Peyer's patch (tissue), 4 donors: ENCODE data around the gene GLRX5. TPM values are rescaled to one million over a fixed set of nuclear protein-coding genes. Genes with fewer than 3 reads are reported as not detected.

Experiments used
- DNase-seq, 3 donors: peaks; one replicate each; pipeline ENCODE4 v3.0.0-alpha.2; 2017 to 2019
- H3K27ac ChIP-seq, 4 donors: fragments of 200-600 bp; sonication (generic); one replicate each; pipeline ENCODE4 v1.5.1; 2016 to 2019
- H3K27me3 ChIP-seq, 2 donors: fragments of 200-600 bp; sonication (generic); one replicate each; pipeline ENCODE4 v1.5.1; 2019
- H3K36me3 ChIP-seq, 3 donors: fragments of 200-600 bp; sonication (generic); one replicate each; pipeline ENCODE4 v1.5.1; 2016 to 2019
- H3K4me1 ChIP-seq, 4 donors: fragments of 200-600 bp; sonication (generic); one replicate each; pipeline ENCODE4 v1.5.1; 2016 to 2019
- H3K4me3 ChIP-seq, 4 donors: fragments of 200-600 bp; sonication (generic); 1 replicate in 3 of 4; 2 replicates in 1 of 4; pipeline ENCODE4 v1.5.1; 2016 to 2019; ENCODE audit warnings: mild to moderate bottlenecking in 1 of 4
- H3K9me3 ChIP-seq, 4 donors: fragments of 200-600 bp; sonication (generic); one replicate each; pipeline ENCODE4 v1.5.1; 2016 to 2019; ENCODE audit warnings: mild to moderate bottlenecking in 1 of 4
- CTCF ChIP-seq, 6 experiments: fragments of 450-650 bp in 4 of 6; fragments of 200-600 bp in 2 of 6; sonication (generic) in 1 of 6; IDR thresholded peaks; one replicate each; pipeline ENCODE4 v1.5.1; 2017 to 2019; ENCODE audit warnings: antibody characterized with exemption in 6 of 6, mild to moderate bottlenecking in 3 of 6, moderate library complexity in 1 of 6
- POLR2A ChIP-seq, 2 donors: fragments of 450-650 bp; IDR thresholded peaks; one replicate each; pipeline ENCODE4 v1.5.1; 2017; ENCODE audit warnings: antibody characterized with exemption in 2 of 2, mild to moderate bottlenecking in 2 of 2, moderate library complexity in 2 of 2
- total RNA-seq, 4 donors: library from RNA; depleted of rRNA; stranded (reverse); fragments of >200 nt; gene quantifications; one replicate each; pipeline ENCODE4 v1.1.0, GENCODE V29; 2016

Gene GLRX5
- total RNA-seq, 4 donors from 2014 or later: 24.8 to 42.7 (median 29.5) TPM

GRCh38 chr14:95527387-95528002, 7.4 kb upstream of the GLRX5 start:
- H3K36me3 ChIP-seq: peaks cover 0 to 3% (median 0%) of the 10 kb centered on the region in 3 donors
- H3K27ac ChIP-seq: peak overlapping the region in 2 of 4 donors; percentile 27 to 45
- H3K4me1 ChIP-seq: peaks cover 0 to 52% (median 1%) of the 10 kb centered on the region in 4 donors
- DNase-seq: peak in 2 of 3 donors; percentile 72 to 83
- TF ChIP-seq CTCF (IDR thresholded peaks at IDR 0.05) (peak; percentile 56 to 84 (median 82)), POLR2A (IDR thresholded peaks at IDR 0.05) (no peak)
- no peaks in the 10 kb centered on the region for H3K27me3 ChIP-seq
- H3K9me3 ChIP-seq: no peaks in the 10 kb centered on the region
- no peak overlapping the region for H3K4me3 ChIP-seq

- Histone ChIP-seq H3K27ac (no peak overlapping the region), H3K4me3 (no peak overlapping the region), H3K4me1 (peaks cover 2 to 49% (median 4%) of the 10 kb centered on the region in 4 donors), H3K9me3 (no peaks in the 10 kb centered on the region), H3K36me3 (peaks cover 0 to 3% (median 0%) of the 10 kb centered on the region in 3 donors), H3K27me3 (no peaks in the 10 kb centered on the region)
- TF ChIP-seq CTCF (IDR thresholded peaks at IDR 0.05): no peak
- no peak for TF ChIP-seq POLR2A (IDR thresholded peaks at IDR 0.05)
- peak in 1 of 3 donors; percentile 5 for DNase-seq
These were observed 5.6 kb upstream of the GLRX5 start for GRCh38 chr14:95529216-95529615.

DNA sequence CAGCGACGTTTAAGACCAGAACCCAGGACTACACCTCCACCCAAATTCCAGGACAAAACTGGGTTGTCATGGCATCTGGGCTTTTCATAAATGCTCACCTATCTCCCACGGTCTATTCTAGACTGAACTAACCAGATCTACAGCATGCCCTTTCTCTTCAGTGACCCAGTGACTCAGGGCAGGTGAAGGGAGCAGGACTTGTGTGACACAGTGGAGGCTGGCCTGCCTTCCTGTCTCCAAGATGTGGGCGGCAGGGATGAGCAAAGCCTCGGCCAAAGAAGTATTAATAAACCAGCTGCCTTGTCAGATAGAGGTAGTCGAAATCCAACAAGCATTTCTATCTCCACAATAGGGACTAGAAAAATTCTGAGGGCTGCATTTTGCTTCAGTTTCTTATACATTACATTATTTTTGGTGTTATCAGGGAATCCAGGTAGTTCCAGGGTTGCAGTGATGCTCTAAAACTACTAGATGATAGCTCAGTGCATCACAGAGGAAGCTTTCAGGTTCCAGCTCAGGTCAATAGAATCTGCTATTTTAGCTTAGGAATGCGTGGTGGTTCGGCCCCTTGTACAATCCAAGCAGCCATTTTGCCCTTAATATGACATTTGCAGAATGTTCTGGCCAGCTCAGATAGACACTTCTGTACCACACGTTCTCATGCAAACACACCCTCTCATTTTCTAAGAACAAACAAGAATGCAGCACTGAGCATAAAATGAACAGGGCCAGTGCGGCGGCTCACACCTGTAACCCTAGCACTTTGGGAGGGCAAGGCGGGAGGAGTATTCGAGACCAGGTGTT, 4.2 kb upstream of the GLRX5 start:
- peak in 1 of 3 donors; percentile 40 for DNase-seq
- no peaks in the 10 kb centered on the region for H3K9me3 ChIP-seq
- H3K36me3 ChIP-seq: peaks cover 0 to 3% (median 0%) of the 10 kb centered on the region in 3 donors
- H3K4me1 ChIP-seq: peaks cover 2 to 42% (median 8%) of the 10 kb centered on the region in 4 donors
- H3K4me3 ChIP-seq: no peak overlapping the region
- no peaks in the 10 kb centered on the region for H3K27me3 ChIP-seq
- TF ChIP-seq CTCF (IDR thresholded peaks at IDR 0.05): no peak
- H3K27ac ChIP-seq: peak overlapping the region in 2 of 4 donors; percentile 0 to 7

DNA sequence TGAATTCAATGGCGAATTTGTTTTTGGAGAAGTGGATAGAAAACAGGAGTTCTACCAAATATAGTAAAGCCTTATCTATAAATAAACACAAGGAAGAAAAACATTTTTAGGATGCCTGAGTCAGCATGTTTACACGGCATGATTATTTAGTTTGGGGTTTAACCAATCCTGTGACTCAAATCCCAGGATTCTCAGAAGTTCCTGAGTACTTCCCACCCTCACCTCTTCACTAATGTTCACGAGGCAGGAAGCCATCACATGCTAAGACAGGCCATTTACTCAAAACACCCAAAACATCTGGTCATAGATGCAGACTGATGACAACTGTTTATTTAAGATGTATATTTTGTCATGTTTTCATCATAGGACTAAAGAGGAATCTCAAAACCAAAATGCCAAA, 3.4 kb upstream of the GLRX5 start:
- TF ChIP-seq POLR2A (IDR thresholded peaks at IDR 0.05): no peak
- no peak for TF ChIP-seq CTCF (IDR thresholded peaks at IDR 0.05)
- Histone ChIP-seq H3K36me3 (peaks cover 0 to 3% (median 0%) of the 10 kb centered on the region in 3 donors), H3K4me3 (no peak overlapping the region), H3K9me3 (no peaks in the 10 kb centered on the region), H3K4me1 (peaks cover 2 to 46% (median 14%) of the 10 kb centered on the region in 4 donors), H3K27me3 (no peaks in the 10 kb centered on the region), H3K27ac (peak overlapping the region in 1 of 4 donors; percentile 7)
- peak in 1 of 3 donors; percentile 34 for DNase-seq

GRCh38 chr14:95531969-95532368, 2.9 kb upstream of the GLRX5 start:
- no peak overlapping the region for H3K4me3 ChIP-seq
- peaks cover 2 to 51% (median 14%) of the 10 kb centered on the region in 4 donors for H3K4me1 ChIP-seq
- no peaks in the 10 kb centered on the region for H3K27me3 ChIP-seq
- no peak for DNase-seq
- no peaks in the 10 kb centered on the region for H3K9me3 ChIP-seq
- peak overlapping the region in 1 of 4 donors; percentile 7 for H3K27ac ChIP-seq
- no peak for TF ChIP-seq POLR2A (IDR thresholded peaks at IDR 0.05)
- H3K36me3 ChIP-seq: peaks cover 0 to 3% (median 0%) of the 10 kb centered on the region in 3 donors

DNA sequence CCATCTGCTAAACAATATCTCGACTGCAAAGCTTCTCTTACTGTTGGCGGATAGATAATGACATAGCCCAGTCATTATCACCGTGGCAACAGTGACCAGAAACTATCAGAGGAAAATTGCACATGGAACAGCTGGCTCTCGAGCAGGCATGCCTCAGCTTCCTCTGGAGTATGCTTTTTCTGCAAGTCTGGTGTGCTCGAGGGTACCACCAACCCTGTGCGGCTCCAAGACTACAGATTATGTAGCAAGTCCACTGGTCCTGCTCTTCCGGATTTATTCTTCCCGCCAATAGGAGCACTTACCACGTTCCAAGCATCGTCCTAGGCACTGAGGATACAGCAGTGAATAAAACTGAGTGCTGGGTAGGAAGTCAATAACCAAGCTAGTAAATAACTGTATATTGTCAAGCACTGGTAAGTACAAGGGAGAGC, 1.4 kb upstream of the GLRX5 start:
- peak overlapping the region; percentile 74 to 89 (median 80) for H3K4me3 ChIP-seq
- peaks cover 2 to 47% (median 14%) of the 10 kb centered on the region in 4 donors for H3K4me1 ChIP-seq
- H3K27me3 ChIP-seq: no peaks in the 10 kb centered on the region
- H3K36me3 ChIP-seq: peaks cover 0 to 3% (median 0%) of the 10 kb centered on the region in 3 donors
- H3K27ac ChIP-seq: peak overlapping the region; percentile 31 to 86 (median 78)
- TF ChIP-seq CTCF (IDR thresholded peaks at IDR 0.05) (no peak), POLR2A (IDR thresholded peaks at IDR 0.05) (no peak)
- no peaks in the 10 kb centered on the region for H3K9me3 ChIP-seq
- peak in 1 of 3 donors; percentile 45 for DNase-seq
